ENCODE data around the gene CALD1.

The CALD1 gene

DNA sequence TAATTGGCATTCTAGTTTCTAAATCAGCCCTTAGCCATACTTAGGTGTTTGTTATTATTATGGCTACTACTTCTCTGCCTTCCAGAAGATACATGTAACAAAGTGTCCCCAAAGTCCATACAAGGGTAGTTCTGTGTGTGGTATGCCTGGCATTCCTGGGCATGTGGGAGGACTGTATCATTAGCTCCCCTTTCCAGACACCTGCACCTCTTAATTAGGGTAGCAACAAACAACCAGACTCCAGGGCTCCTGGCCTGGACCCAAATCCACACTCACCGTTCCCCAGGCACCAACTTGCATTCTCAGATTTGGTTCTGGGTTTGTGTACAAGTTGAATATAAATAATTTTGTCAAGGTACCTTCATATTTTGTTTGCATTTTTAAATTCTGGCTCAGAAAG, 15.5 kb upstream of the CALD1 start:
- DNase-seq, result no peak

DNA sequence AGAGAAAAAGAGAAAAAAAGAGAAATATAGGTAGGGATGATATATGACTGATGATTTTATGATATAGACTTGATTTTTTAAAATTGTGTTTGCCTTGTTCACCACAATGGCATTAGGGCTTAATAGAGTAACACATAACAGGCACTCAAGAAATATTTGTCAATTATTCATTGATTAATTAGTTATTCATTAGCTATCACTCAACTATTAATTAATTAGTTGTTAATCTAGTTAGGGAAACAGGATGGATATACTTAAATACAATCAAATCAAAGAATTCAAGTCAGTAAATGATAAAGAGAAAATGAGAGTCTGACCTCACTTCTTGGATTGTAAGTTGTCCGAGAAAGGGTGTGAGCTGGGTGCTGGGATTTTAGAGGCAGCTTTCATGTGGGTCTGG, 15.1 kb upstream of the CALD1 start:
- no peak for DNase-seq

GRCh38 chr7:134766779-134767519, 12.5 kb upstream of the CALD1 start:
- no peak for DNase-seq

DNA sequence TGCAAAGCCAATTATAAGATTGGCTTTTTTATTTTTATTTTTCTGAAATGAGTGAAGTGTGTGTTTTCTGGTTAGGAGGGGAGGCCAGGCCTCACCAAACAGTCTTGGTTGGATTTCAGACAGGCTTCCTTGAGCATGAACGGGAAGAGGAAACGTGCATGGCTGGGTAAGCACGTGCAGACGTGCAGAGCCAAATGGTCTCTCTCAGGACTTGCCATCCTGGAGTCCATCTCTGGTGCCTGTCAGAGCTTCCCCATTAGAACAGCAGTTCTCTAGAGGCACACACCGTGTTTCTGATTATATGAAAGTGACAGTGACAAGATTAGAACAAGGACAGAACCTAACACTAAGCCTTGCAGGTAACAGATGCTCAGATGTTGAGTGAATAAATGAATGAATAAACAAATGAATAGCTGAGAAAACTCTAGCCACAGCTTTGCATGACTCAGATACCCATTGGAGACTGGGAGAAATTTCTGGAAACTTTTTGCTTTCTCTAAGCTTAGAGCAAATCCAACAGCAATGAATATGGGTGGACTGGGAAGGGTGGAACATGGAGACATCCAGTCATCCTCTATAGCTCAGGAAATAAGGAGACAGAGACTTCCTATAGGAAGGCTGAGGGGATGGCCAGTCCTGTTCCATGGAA, 11.8 kb upstream of the CALD1 start:
- no peak for DNase-seq

DNA sequence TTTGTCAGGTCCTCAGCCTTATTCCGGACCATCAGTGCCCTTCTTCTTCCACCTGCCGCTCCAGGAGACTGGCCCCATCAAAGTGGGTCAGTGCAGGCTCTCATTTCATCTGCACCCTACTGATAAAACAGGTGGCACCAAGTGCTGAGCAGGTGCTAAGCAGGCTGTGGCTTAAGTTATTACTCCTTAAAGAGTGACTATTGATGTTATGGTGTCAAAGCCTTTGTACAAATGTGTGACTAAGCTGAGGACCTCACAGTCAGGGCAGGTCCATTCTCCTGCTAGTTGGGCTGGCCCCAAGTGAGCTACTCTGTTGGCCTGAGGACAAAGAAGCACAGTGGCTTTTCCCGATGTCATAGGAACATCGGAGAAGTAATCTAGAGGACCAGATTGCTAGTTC, 11.2 kb upstream of the CALD1 start:
- DNase-seq, result no peak

DNA sequence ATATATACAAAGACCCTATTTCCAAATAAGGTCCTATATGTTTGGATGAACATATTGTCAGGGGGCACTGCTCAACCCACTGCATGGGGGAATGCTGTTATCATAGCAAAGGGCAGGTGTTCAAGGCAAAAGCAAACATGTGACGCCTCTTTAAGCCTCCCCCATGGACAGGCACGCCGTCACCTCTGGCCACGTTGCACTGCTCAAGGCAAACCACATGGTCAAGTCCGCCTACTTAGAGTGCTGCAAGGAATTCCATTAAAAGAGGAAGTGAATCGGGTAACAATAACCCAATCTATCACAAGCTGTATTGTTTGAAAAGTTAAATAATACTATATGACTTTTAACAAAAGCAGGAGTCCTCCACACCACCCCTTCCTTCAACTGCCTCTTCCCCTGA, 8.8 kb upstream of the CALD1 start:
- no peak for DNase-seq

- DNase-seq, result no peak
These were observed 8.3 kb upstream of the CALD1 start for GRCh38 chr7:134771111-134771510.

GRCh38 chr7:134771889-134772288, 7.5 kb upstream of the CALD1 start:
- DNase-seq, result no peak

DNA sequence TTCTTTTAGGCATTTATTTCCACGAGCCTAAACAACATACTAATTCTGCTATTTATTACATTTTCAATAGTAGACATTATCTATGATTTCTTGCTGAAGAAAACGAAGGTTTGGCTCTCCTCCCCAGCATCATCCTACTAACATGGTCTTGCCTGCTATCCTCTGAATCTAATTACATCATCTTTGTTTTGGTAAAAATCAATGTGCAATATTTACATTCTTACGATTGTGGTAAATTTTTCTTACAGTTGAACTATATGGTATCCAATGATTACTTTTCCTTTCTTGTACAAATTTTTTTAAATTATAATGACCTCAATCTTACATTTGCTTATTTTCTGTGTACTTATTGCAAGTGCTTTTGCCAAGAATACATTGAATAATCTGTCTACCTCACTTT, 7.0 kb upstream of the CALD1 start:
- DNase-seq, result no peak

GRCh38 chr7:134773164-134773563, 6.3 kb upstream of the CALD1 start:
- DNase-seq, result no peak

- DNase-seq, result no peak
These were observed 5.3 kb upstream of the CALD1 start for GRCh38 chr7:134774119-134774518.

DNA sequence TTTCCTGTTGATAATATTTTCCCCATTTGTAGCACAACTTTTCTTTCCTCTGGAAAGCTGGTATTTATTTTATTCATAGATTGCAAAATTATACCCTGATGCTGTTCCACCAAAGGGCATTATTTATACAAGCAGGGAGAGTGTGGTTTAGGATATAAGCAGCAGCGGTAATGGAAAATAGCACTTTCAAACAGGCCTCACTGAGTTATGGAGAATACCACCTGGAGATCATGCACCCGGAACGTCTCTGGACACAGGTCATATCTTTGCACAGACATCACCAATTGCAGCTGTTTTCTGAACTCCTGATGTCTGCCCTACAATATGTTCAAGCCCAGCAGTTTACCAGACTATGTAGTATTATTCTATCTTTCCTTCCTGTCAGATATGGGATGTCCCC, 2.0 kb upstream of the CALD1 start:
- no peak for DNase-seq

GRCh38 chr7:134777908-134778580, 1.4 kb upstream of the CALD1 start:
- no peak for DNase-seq

DNA sequence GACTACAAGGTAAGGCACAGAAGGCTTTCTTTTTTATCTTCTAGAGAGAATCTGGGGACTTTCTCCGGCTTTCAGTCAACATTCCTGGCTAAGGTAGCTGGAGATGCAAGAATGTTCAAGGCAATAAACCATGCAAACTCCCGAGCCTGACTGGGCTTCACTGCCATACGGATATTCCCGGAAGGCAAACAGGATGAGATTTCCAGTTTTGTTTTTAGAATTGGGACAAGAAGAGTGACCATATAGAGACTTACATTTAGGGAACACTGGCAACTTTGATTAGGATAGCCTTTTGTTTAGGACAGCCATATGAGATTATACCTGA, 269 bp downstream of the CALD1 start:
- DNase-seq, result no peak

DNA sequence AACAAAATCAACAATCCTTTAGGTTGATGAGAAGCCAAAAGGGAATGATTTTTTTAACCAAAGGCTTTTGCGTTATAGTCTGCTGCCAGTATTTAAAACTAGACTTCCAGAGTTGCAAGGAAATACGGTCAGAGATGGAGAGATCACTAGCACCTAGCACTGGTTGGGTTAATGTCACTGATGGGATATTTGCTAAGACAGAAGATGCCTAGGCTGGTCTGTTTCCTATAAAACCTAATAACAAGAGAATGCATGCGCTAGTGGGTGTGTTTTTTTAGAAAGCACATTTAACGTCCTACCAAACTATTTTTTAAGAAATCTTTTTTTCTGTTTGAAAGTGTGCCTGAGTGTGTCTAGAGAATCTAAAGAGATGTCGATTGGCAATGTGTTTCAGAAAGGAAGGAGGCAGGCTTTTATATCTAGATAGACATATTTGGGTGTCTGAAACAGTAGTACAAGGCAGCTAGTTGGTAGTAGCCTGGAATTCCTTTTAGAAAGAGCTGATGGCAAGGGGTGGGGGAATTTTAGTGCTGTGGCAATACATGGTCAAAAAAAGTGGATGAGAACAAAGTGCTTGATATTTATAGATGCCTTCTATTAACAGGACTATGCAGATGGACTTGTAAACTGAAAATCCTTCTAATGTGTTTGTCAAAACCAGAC, 863 bp downstream of the CALD1 start:
- no peak for DNase-seq

- no peak for DNase-seq
These were observed 1.7 kb downstream of the CALD1 start for GRCh38 chr7:134781171-134781570.

GRCh38 chr7:134782121-134782623, 2.7 kb downstream of the CALD1 start:
- no peak for DNase-seq

DNA sequence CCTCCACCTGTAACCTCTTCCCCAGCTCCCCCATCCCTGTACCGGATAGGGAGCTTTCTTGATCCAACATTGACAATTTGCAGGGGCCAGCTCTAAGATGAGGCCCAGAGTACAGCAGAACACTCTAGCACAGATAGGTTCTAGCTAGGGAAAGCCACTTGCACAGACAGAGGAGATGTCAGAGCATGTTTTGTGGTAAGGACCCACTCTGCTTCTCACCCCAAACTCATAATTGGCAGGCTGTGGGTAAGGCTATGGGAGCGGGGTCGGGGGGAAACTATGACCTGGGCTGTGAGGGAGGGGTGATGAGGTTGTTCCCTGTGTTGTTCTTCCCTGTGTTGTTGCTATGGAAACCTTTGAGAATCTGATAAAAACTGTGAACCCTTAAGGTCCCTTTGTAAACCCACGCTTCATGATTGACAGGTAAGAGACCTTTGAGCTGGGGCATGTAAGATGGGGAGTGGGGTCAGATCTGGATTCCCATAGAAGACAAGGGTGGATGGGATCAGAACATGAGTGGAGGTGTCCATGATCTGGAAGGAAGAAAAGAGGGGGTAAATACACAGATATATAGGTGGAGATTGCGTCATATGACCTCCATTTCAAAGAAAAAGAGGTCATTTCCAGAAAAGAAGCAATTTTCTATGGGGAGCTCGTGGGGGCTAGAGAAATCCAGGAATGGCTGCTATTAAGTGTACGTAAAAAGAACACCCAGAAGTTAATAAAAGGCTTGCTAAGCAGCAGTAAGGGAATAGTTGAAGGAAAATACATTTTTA, 4.0 kb downstream of the CALD1 start:
- DNase-seq, result no peak

GRCh38 chr7:134784251-134785049, 5.0 kb downstream of the CALD1 start:
- no peak for DNase-seq

DNA sequence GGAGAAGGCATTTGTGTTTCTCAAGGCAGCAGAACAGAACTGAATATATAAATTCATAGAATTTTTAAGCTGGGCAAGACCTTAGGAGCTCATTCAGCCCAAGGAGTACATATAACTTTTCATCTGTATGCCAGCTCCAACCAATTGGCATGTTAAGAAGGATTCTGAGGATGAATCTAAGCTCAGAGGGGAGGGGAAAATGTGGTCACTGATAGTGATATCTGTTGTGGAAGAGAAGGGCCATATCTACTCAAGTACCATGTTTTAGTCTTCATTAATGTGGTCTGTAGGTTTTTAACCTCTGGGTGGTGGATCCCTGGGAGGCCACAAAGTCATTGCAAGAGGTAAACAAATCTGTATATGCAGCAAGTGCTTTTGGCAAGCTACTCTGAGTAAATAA, 6.4 kb downstream of the CALD1 start:
- DNase-seq, result no peak

GRCh38 chr7:134787064-134787463, 7.6 kb downstream of the CALD1 start:
- DNase-seq, result no peak

DNA sequence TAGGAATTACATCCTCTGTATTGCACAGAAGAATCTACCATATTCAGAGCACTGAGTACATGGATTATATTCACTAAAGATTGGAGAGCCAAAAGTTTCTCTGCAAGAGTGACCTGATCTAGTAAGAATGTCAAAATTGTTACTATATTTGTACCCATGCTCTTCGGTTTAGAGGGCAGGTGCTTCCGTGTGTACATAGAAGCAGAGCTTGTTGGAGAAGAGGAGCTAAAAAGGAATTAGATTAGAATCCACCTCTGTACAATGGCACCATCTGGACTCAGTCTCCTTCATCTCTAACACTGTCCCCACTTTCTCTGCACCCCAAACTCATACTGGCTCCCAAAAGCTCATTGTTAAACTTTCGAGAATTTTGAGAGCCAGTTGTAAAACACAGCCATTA, 8.3 kb downstream of the CALD1 start:
- DNase-seq, result no peak
